Endothelial cell of umbilical vein (primary cell): Measurements from ENCODE around the gene PPFIA3. TPM values are rescaled to one million over a fixed set of nuclear protein-coding genes. Genes with fewer than 3 reads are reported as not detected.

ENCODE experiments used
- BruUV-seq: library from RNA; stranded (reverse); fragments of 400-500 nt; replicated peaks from 2 replicates; lab custom pipeline; 2021; lab: Mats Ljungman, UMichigan
- CTCF ChIA-PET: fragments of 300-600, 350-600 bp; sonication (Branson Sonifier 250); formaldehyde crosslinking; loops from one replicate; lab custom pipeline; 2021; ENCODE audit warnings: antibody characterized with exemption, inconsistent platforms; lab: Charles Lee
- POLR2A ChIA-PET: fragments of 300-600, 350-600 bp; sonication (Branson Sonifier 250); formaldehyde crosslinking; loops from one replicate; lab custom pipeline; 2021; ENCODE audit warnings: antibody characterized with exemption, inconsistent platforms; lab: Charles Lee
- DNase-seq: peaks from one replicate; pipeline ENCODE4 v3.0.0-alpha.2; 2011; ENCODE audit warnings: low read depth, low spot score
- FAIRE-seq: peaks from 2 replicates; lab custom pipeline; 2011; peaks lifted over from hg19 to GRCh38; lab: Jason Lieb, UNC
- H2AFZ ChIP-seq: 2 replicates; pipeline ENCODE4 v1.6.0; 2012; ENCODE audit warnings: low read depth, low read length, control low read depth, inconsistent platforms
- H3K27ac ChIP-seq: 2 replicates; pipeline ENCODE4 v1.5.1; 2011; ENCODE audit warnings: low read depth, mild to moderate bottlenecking, control low read depth, low read length, moderate library complexity; ENCODE audit not compliant: insufficient read depth
- H3K27me3 ChIP-seq, 2 experiments: 2 replicates each; pipeline versions ENCODE4 v1.6.0 to v1.6.1; 2011; ENCODE audit warnings: low read length in 2 of 2, mixed read lengths in 1 of 2; ENCODE audit not compliant: control insufficient read depth in 2 of 2, insufficient read depth in 2 of 2
- H3K36me3 ChIP-seq, 2 experiments: 2 replicates in 1 of 2; 3 replicates in 1 of 2; pipeline ENCODE4 v1.5.1; 2011; ENCODE audit warnings: low read length in 2 of 2, mild to moderate bottlenecking in 1 of 2, moderate library complexity in 1 of 2; ENCODE audit not compliant: control insufficient read depth in 2 of 2, insufficient read depth in 2 of 2; ENCODE audit errors: extremely low read depth in 1 of 2
- H3K4me1 ChIP-seq: 3 replicates; pipeline ENCODE4 v1.5.1; 2011; ENCODE audit warnings: mild to moderate bottlenecking, low read length; ENCODE audit not compliant: control insufficient read depth, insufficient read depth; ENCODE audit errors: extremely low read depth
- H3K4me2 ChIP-seq: 2 replicates; pipeline ENCODE4 v1.6.1; 2011; ENCODE audit warnings: low read length, control low read depth, mixed read lengths; ENCODE audit not compliant: insufficient read depth
- H3K4me3 ChIP-seq, 3 experiments: fragments of 200-600 bp in 1 of 3; sonication (generic), shearing (Covaris generic) in 1 of 3; replicated peaks in 1 of 3; 2 replicates each; pipeline ENCODE4 v1.5.1; 2011 to 2016; ENCODE audit warnings: control low read depth in 3 of 3, low read length in 3 of 3, mild to moderate bottlenecking in 2 of 3, inconsistent platforms in 1 of 3, low read depth in 1 of 3, moderate library complexity in 1 of 3; ENCODE audit not compliant: insufficient read depth in 1 of 3
- H3K79me2 ChIP-seq: 2 replicates; pipeline ENCODE4 v1.6.0; 2012; ENCODE audit warnings: low read length, inconsistent platforms; ENCODE audit not compliant: control insufficient read depth, insufficient read depth
- H3K9ac ChIP-seq: replicated peaks from 2 replicates; pipeline ENCODE3; 2011; ENCODE audit warnings: low read length, control low read depth; ENCODE audit not compliant: insufficient read depth; ENCODE audit errors: extremely low read depth
- H3K9me1 ChIP-seq: replicated peaks from 3 replicates; pipeline ENCODE4 v1.6.0; 2011; ENCODE audit warnings: mild to moderate bottlenecking, low read length; ENCODE audit not compliant: control insufficient read depth, insufficient read depth; ENCODE audit errors: extremely low read depth
- H3K9me3 ChIP-seq: replicated peaks from 2 replicates; pipeline ENCODE4 v1.5.1; 2012; ENCODE audit warnings: low read length, inconsistent platforms; ENCODE audit not compliant: control insufficient read depth, insufficient read depth
- H4K20me1 ChIP-seq: replicated peaks from 2 replicates; pipeline ENCODE3; 2011; ENCODE audit warnings: mild to moderate bottlenecking, low read length; ENCODE audit not compliant: control insufficient read depth, insufficient read depth; ENCODE audit errors: extremely low read depth
- CTCF ChIP-seq, 2 donors: IDR thresholded peaks; 1 replicate in 1 of 2; 2 replicates in 1 of 2; pipeline ENCODE4 v1.5.1; 2011; ENCODE audit warnings: low read length in 2 of 2, mild to moderate bottlenecking in 2 of 2, moderate library complexity in 2 of 2, control low read depth in 1 of 2, inconsistent platforms in 1 of 2, low read depth in 1 of 2; ENCODE audit not compliant: insufficient read depth in 1 of 2; ENCODE audit errors: extremely low read depth in 1 of 2
- EZH2 ChIP-seq: IDR thresholded peaks from 2 replicates; pipeline ENCODE4 v1.6.1; 2012; ENCODE audit warnings: borderline replicate concordance, low read depth, mild to moderate bottlenecking, moderate library complexity, low read length, inconsistent platforms; ENCODE audit not compliant: severe bottlenecking
- FOS ChIP-seq: IDR thresholded peaks from 2 replicates; pipeline ENCODE4 v1.6.1; 2011; ENCODE audit warnings: mild to moderate bottlenecking, low read length, moderate library complexity, borderline replicate concordance; ENCODE audit not compliant: insufficient read depth
- GATA2 ChIP-seq: IDR thresholded peaks from 2 replicates; pipeline ENCODE4 v1.7.0; 2011; ENCODE audit warnings: low read depth, mild to moderate bottlenecking, moderate library complexity, mixed read lengths, low read length; ENCODE audit not compliant: insufficient read length, insufficient read depth
- JUN ChIP-seq: IDR thresholded peaks from 2 replicates; pipeline ENCODE4 v1.6.1; 2011; ENCODE audit warnings: borderline replicate concordance, low read depth; ENCODE audit not compliant: insufficient read length, insufficient read depth
- MAX ChIP-seq: IDR thresholded peaks from 2 replicates; pipeline ENCODE4 v1.6.1; 2011; ENCODE audit not compliant: insufficient read depth, insufficient read length
- MYC ChIP-seq: IDR thresholded peaks from one replicate; pipeline ENCODE4 v1.6.1; 2011; ENCODE audit warnings: mild to moderate bottlenecking, low read depth, low read length
- POLR2A ChIP-seq: IDR thresholded peaks from 2 replicates; pipeline ENCODE4 v1.6.1; 2012; ENCODE audit warnings: low read depth, mild to moderate bottlenecking, control low read depth, low read length
- POLR2AphosphoS5 ChIP-seq: IDR thresholded peaks from 2 replicates; pipeline ENCODE4 v1.6.1; 2012; ENCODE audit warnings: low read depth, mild to moderate bottlenecking, control low read depth, low read length, moderate library complexity; ENCODE audit not compliant: insufficient read depth
- dilution Hi-C: fragments of 300-500 bp; cut with MboI; formaldehyde crosslinking; loops from one replicate; pipeline ENCODE4 v1.15.0; 2019; ENCODE audit warnings: low sequenced_read_pairs; ENCODE audit not compliant: extremely low pct_ligation_motif_present
- intact Hi-C: fragments of 100-400 bp; cut with micrococcal nuclease; formaldehyde crosslinking; loops from one replicate; pipeline ENCODE4 v1.10.0; 2022
- polyA plus RNA-seq, 4 experiments: library from polyadenylated mRNA; depleted of rRNA in 3 of 4; stranded (reverse) in 3 of 4; unstranded in 1 of 4; fragments of >200 nt; gene quantifications; 2 replicates each; pipeline versions ENCODE4 v1.2.1 to v1.2.3, GENCODE V29; 2011 to 2012; ENCODE audit warnings: missing spikeins in 1 of 4
- total RNA-seq: library from RNA; stranded (reverse); gene quantifications from 2 replicates; pipeline ENCODE4 v1.2.3, GENCODE V29; 2021

Gene PPFIA3
- total and polyA plus RNA-seq, 2 donors (not counting 3 experiments of a cell fraction or from before 2014, with no cell fraction given), result 1.3 to 2.0 TPM

GRCh38 chr19:49190781-49191180, 71.4 kb downstream of the PPFIA3 start:
- dilution Hi-C loops, result no loop called here
- Histone ChIP-seq H3K9me1 (no peaks in the 10 kb centered on the region), H3K36me3 (peaks cover 0 to 4% of the 10 kb centered on the region in 2 experiments), H3K27me3 (no peaks in the 10 kb centered on the region), H3K4me1 (peaks cover 9% of the 10 kb centered on the region), H3K9me3 (no peaks in the 10 kb centered on the region), H3K79me2 (no peaks in the 10 kb centered on the region), H3K27ac (no peak overlapping the region), H2AFZ (no peak overlapping the region), H3K4me3 (no peak overlapping the region), H4K20me1 (no peaks in the 10 kb centered on the region), H3K9ac (no peak overlapping the region), H3K4me2 (no peak overlapping the region)
- intact Hi-C loops, result no loop called here
- CTCF ChIA-PET, result no interaction called here
- BruUV-seq, result no TSS peak
- POLR2A ChIA-PET, result no interaction called here
- no peak for TF ChIP-seq POLR2AphosphoS5
- no peak for TF ChIP-seq GATA2
- no peak for TF ChIP-seq EZH2
- no peak for TF ChIP-seq FOS
- TF ChIP-seq MAX, result no peak
- no peak for TF ChIP-seq POLR2A
- no peak for TF ChIP-seq JUN
- no peak for TF ChIP-seq MYC
- DNase-seq (no peak), FAIRE-seq (no peak)

- no peak overlapping the region for H3K27ac ChIP-seq
- no peaks in the 10 kb centered on the region for H3K9me1 ChIP-seq
- FAIRE-seq, result no peak
- H3K4me3 ChIP-seq, result no peak overlapping the region
- no peaks in the 10 kb centered on the region for H3K27me3 ChIP-seq
- H3K4me2 ChIP-seq, result no peak overlapping the region
- H3K9me3 ChIP-seq, result no peaks in the 10 kb centered on the region
- H2AFZ ChIP-seq, result no peak overlapping the region
- H3K4me1 ChIP-seq, result peaks cover 12% of the 10 kb centered on the region
- H3K79me2 ChIP-seq, result no peaks in the 10 kb centered on the region
- peaks cover 0 to 2% of the 10 kb centered on the region in 2 experiments for H3K36me3 ChIP-seq
- intact Hi-C loops, result no loop called here
- no TSS peak for BruUV-seq
- no peaks in the 10 kb centered on the region for H4K20me1 ChIP-seq
- ChIA-PET CTCF (interaction anchor here (1.8 kb wide), 1 partner anchor 96 kb away, joined by 5 read pairs; no protein-coding TSS in a partner anchor), POLR2A (no interaction called here)
- DNase-seq, result no peak
- TF ChIP-seq MYC (no peak), MAX (no peak), JUN (no peak), FOS (no peak), CTCF (IDR thresholded peaks at IDR 0.05; ENCODE audit: extremely low read depth in 1 of 2, insufficient read depth in 1 of 2, low read depth in 1 of 2, low read length in 2 of 2) (no peak), EZH2 (no peak), POLR2AphosphoS5 (no peak), GATA2 (no peak), POLR2A (no peak)
- dilution Hi-C loops, result no loop called here
- no peak overlapping the region for H3K9ac ChIP-seq
Measured at GRCh38 chr19:49193822-49194394, 74.6 kb downstream of the PPFIA3 start.
